ENCODE data around the gene NUPR2. TPM values are rescaled to one million over a fixed set of nuclear protein-coding genes. Genes with fewer than 3 reads are reported as not detected.
"Not testable (repeated sequence)": the region's sequence is repeated elsewhere in the genome, so short reads cannot be mapped to it uniquely, and the experiment has no call there.

Gene NUPR2
- total and polyA plus RNA-seq, 10 donors = not detected

GRCh38 chr7:56079450-56080185, 36.6 kb downstream of the NUPR2 start:
- intact Hi-C loops (cut with DNase I; ENCODE audit: low total_unique reads) = loop anchor here (10.0 kb wide), 1 partner anchor 435 kb away; no protein-coding TSS in a partner anchor
- peak; percentile 74 for DNase-seq
- 67 to 87% (median 69%) methylated on average over 8 to 12 of the region's 12 CpGs for WGBS, 5 donors
- Histone ChIP-seq H3K4me3 (no peak overlapping the region), H3K9me3 (no peaks in the 10 kb centered on the region), H3K27ac (peak overlapping the region in 4 of 8 donors; percentile 15 to 39 (median 25)), H3K36me3 (peaks cover 0 to 71% (median 33%) of the 10 kb centered on the region in 6 donors), H3K4me1 (peaks cover 0 to 36% (median 5%) of the 10 kb centered on the region in 6 donors), H3K27me3 (replicated peaks in 1 of 7) (no peaks in the 10 kb centered on the region)
- TF ChIP-seq POLR2A (IDR thresholded peaks at IDR 0.05) = no peak
- peak; percentile 14 to 65 (median 56) for TF ChIP-seq POLR2AphosphoS5 (IDR thresholded peaks at IDR 0.05)
- peak in 5 of 11 experiments; percentile 20 to 60 (median 42) for TF ChIP-seq CTCF (IDR thresholded peaks at IDR 0.05 in 8 of 11, conservative IDR thresholded peaks at IDR 0.05 in 3 of 11)

DNA sequence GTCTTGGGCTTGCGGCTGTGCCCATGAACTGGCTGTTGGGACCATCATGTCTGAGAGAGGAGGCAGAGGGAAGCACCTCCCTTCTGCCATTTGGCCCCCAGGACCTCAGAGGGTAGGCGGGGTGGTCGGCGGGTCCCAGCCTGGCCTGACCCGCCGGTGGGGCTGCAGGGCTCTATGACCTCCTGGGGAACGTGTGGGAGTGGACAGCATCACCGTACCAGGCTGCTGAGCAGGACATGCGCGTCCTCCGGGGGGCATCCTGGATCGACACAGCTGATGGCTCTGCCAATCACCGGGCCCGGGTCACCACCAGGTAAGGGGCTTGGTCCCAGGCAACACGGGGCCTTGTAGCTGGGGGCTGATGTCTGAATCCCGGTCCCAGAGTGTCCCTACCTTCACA, 38.0 kb downstream of the NUPR2 start:
- H3K9me3 ChIP-seq = no peaks in the 10 kb centered on the region
- peaks cover 0 to 40% (median 4%) of the 10 kb centered on the region in 6 donors for H3K4me1 ChIP-seq
- DNase-seq = peak; percentile 75
- intact Hi-C loops (cut with DNase I; ENCODE audit: low total_unique reads) = loop anchor here (10.0 kb wide), 1 partner anchor 433 kb away; no protein-coding TSS in a partner anchor
- no peak for TF ChIP-seq POLR2A (IDR thresholded peaks at IDR 0.05)
- no peak for TF ChIP-seq CTCF (IDR thresholded peaks at IDR 0.05 in 8 of 11, conservative IDR thresholded peaks at IDR 0.05 in 3 of 11)
- peak in 1 of 3 donors; percentile 64 for TF ChIP-seq POLR2AphosphoS5 (IDR thresholded peaks at IDR 0.05)
- H3K27ac ChIP-seq = no peak overlapping the region
- no peak overlapping the region for H3K4me3 ChIP-seq
- WGBS, 5 donors = 95 to 100% (median 96%) methylated on average over 3 to 16 of the region's 16 CpGs
- no peaks in the 10 kb centered on the region for H3K27me3 ChIP-seq (replicated peaks in 1 of 7)
- peaks cover 0 to 76% (median 33%) of the 10 kb centered on the region in 6 donors for H3K36me3 ChIP-seq

- H3K4me3 ChIP-seq = no peak overlapping the region
- no peaks in the 10 kb centered on the region for H3K27me3 ChIP-seq (replicated peaks in 1 of 7)
- peaks cover 0 to 80% (median 33%) of the 10 kb centered on the region in 6 donors for H3K36me3 ChIP-seq
- peaks cover 0 to 36% (median 1%) of the 10 kb centered on the region in 6 donors for H3K4me1 ChIP-seq
- no peaks in the 10 kb centered on the region for H3K9me3 ChIP-seq
- 90 to 100% (median 93%) methylated on average over 3 of the region's 3 CpGs for WGBS, 5 donors
- intact Hi-C loops (cut with DNase I; ENCODE audit: low total_unique reads) = loop anchor here (10.0 kb wide), 1 partner anchor 433 kb away; no protein-coding TSS in a partner anchor
- H3K27ac ChIP-seq = no peak overlapping the region
- no peak for TF ChIP-seq CTCF (IDR thresholded peaks at IDR 0.05 in 8 of 11, conservative IDR thresholded peaks at IDR 0.05 in 3 of 11)
- TF ChIP-seq POLR2AphosphoS5 (IDR thresholded peaks at IDR 0.05) = no peak
- TF ChIP-seq POLR2A (IDR thresholded peaks at IDR 0.05) = no peak
- peak; percentile 23 for DNase-seq
Measured at GRCh38 chr7:56077681-56078080, 38.5 kb downstream of the NUPR2 start.

DNA sequence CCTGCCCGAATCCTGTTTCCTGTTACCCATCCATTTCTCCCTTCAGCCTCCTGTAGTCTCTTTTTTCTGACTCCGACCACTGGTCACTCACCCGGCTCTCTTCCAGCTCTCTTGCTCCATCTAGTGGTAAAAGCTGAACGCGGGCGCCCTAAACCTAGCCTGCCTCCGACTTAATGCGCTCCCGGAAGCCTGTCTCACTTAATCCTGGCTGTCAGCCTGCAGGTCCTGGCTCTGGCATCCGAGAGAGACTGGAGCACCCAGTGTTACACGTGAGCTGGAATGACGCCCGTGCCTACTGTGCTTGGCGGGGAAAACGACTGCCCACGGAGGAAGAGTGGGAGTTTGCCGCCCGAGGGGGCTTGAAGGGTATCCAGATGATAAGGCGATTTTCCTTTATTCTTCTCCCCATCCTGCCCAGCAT, 41.8 kb downstream of the NUPR2 start:
- no peaks in the 10 kb centered on the region for H3K27me3 ChIP-seq (replicated peaks in 1 of 7)
- H3K4me3 ChIP-seq = no peak overlapping the region
- H3K9me3 ChIP-seq = no peaks in the 10 kb centered on the region
- peaks cover 0 to 80% (median 51%) of the 10 kb centered on the region in 6 donors for H3K36me3 ChIP-seq
- H3K4me1 ChIP-seq = peaks cover 0 to 13% (median 1%) of the 10 kb centered on the region in 6 donors
- no peak overlapping the region for H3K27ac ChIP-seq
- TF ChIP-seq POLR2AphosphoS5 (IDR thresholded peaks at IDR 0.05) (peak; percentile 52 to 55 (median 52)), CTCF (IDR thresholded peaks at IDR 0.05 in 8 of 11, conservative IDR thresholded peaks at IDR 0.05 in 3 of 11) (peak; percentile 86 to 97 (median 91)), POLR2A (IDR thresholded peaks at IDR 0.05) (no peak)
- 25 to 37% (median 27%) methylated on average over 19 of the region's 19 CpGs for WGBS, 5 donors
- intact Hi-C loops (cut with DNase I; ENCODE audit: low total_unique reads) = loop anchor here (5.0 to 10.0 kb wide), 2 partner anchors 72 to 430 kb away; no protein-coding TSS in a partner anchor
- peak; percentile 92 for DNase-seq

DNA sequence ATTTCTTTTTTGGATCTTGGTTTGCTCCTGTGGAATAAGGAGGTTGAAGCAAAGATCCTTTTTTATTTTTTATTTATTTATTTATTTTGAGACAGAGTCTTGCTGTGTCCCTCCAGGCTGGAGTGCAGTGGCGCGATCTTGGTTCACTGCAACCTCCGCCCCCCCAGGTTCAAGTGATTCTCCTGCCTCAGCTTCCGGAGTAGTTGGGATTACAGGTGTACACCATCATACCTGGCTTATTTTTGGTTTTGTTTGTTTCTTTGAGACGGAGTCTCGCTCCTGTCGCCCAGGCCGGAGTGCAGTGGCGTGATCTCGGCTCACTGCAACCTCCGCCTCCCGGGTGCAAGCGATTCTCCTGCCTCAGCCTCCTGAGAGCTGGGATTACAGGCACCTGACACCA, 49.8 kb downstream of the NUPR2 start:
- H3K27me3 ChIP-seq (replicated peaks in 1 of 7); H3K4me3 ChIP-seq; H3K9me3 ChIP-seq; intact Hi-C loops (cut with DNase I; ENCODE audit: low total_unique reads); H3K27ac ChIP-seq: not testable (repeated sequence)
- H3K4me1 ChIP-seq = peaks cover 0 to 45% (median 26%) of the 10 kb centered on the region in 6 donors
- peaks cover 0 to 53% (median 41%) of the 10 kb centered on the region in 6 donors for H3K36me3 ChIP-seq
- DNase-seq = peak; percentile 62
- 96 to 97% (median 96%) methylated on average over 13 of the region's 13 CpGs for WGBS, 5 donors
